ENCODE data around the gene RAD21L1.

DNA sequence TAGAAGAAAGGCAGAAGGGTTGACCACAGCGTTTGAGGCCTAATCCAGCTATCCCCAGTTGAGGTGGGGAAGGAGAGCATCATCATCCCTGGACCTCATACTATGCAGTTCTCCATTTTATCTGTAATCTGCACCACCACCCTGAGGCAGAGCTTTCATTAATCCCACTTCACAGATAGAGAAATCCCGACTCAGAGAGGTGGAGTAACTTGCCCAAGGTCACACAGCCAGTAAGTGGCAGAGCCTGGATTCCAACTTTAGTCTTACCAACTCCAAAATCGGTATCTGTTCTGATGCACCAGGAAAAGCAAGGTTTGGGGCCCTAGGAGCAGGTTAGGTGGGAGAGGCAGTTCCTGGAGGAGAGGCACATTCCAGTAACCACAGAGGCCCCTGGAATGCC lies 47.7 kb upstream of the RAD21L1 start:
- TF ChIP-seq CTCF (IDR thresholded peaks at IDR 0.05) (no peak), POLR2A (IDR thresholded peaks at IDR 0.05) (no peak)
